ENCODE measurements around the gene MYO3B.

GRCh38 chr2:170191166-170191866 lies 13.4 kb downstream of the MYO3B start:
- TF ChIP-seq, protein P1, sequence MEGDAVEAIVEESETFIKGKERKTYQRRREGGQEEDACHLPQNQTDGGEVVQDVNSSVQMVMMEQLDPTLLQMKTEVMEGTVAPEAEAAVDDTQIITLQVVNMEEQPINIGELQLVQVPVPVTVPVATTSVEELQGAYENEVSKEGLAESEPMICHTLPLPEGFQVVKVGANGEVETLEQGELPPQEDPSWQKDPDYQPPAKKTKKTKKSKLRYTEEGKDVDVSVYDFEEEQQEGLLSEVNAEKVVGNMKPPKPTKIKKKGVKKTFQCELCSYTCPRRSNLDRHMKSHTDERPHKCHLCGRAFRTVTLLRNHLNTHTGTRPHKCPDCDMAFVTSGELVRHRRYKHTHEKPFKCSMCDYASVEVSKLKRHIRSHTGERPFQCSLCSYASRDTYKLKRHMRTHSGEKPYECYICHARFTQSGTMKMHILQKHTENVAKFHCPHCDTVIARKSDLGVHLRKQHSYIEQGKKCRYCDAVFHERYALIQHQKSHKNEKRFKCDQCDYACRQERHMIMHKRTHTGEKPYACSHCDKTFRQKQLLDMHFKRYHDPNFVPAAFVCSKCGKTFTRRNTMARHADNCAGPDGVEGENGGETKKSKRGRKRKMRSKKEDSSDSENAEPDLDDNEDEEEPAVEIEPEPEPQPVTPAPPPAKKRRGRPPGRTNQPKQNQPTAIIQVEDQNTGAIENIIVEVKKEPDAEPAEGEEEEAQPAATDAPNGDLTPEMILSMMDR (IDR thresholded peaks at IDR 0.05; ENCODE audit: extremely low read depth in 1 of 2, insufficient read depth in 1 of 2, low read depth in 1 of 2, low read length in 2 of 2), result no peak
- TF ChIP-seq POLR2A (IDR thresholded peaks at IDR 0.05; ENCODE audit: low read depth, low read length) (no peak), EZH2 (IDR thresholded peaks at IDR 0.05; ENCODE audit: borderline replicate concordance, low read depth, low read length, severe bottlenecking) (no peak), MAX (IDR thresholded peaks at IDR 0.05; ENCODE audit: insufficient read depth, insufficient read length) (no peak), POLR2AphosphoS5 (IDR thresholded peaks at IDR 0.05; ENCODE audit: insufficient read depth, low read depth, low read length) (no peak), MYC (IDR thresholded peaks at IDR 0.05; ENCODE audit: low read depth, low read length) (no peak), JUN (IDR thresholded peaks at IDR 0.05; ENCODE audit: borderline replicate concordance, insufficient read depth, insufficient read length, low read depth) (no peak), FOS (IDR thresholded peaks at IDR 0.05; ENCODE audit: borderline replicate concordance, insufficient read depth, low read length) (no peak)
